GM19395 (cell line): Measurements from ENCODE around the gene HECTD2.
"Not testable (repeated sequence)": the region's sequence is repeated elsewhere in the genome, so short reads cannot be mapped to it uniquely, and the experiment has no call there.

ENCODE experiments used
- ATAC-seq: cut with Tn5 transposase; IDR thresholded peaks from one replicate; pipeline ENCODE4 v1.9.1; 2021; ENCODE audit warnings: mild to moderate bottlenecking, moderate library complexity; ENCODE audit not compliant: unreplicated experiment

The HECTD2 gene

GRCh38 chr10:91528080-91528479, 117.9 kb downstream of the HECTD2 start:
- ATAC-seq = no peak

GRCh38 chr10:91528768-91529167, 118.6 kb downstream of the HECTD2 start:
- ATAC-seq = no peak

- ATAC-seq = not testable (repeated sequence)
These were observed 124.6 kb downstream of the HECTD2 start for GRCh38 chr10:91534789-91535188.

GRCh38 chr10:91536111-91536510, 126.0 kb downstream of the HECTD2 start:
- ATAC-seq = no peak

- no peak for ATAC-seq
These were observed 126.6 kb downstream of the HECTD2 start for GRCh38 chr10:91536733-91537132.

- ATAC-seq = no peak
These were observed 127.7 kb downstream of the HECTD2 start for GRCh38 chr10:91537614-91538383.

GRCh38 chr10:91539930-91540329, 129.8 kb downstream of the HECTD2 start:
- ATAC-seq = no peak

GRCh38 chr10:91540733-91541132, 130.6 kb downstream of the HECTD2 start:
- ATAC-seq = no peak

- ATAC-seq = no peak
These were observed 131.3 kb downstream of the HECTD2 start for GRCh38 chr10:91541481-91541880.

GRCh38 chr10:91545384-91545783, 135.2 kb downstream of the HECTD2 start:
- no peak for ATAC-seq

- no peak for ATAC-seq
These were observed 135.7 kb downstream of the HECTD2 start for GRCh38 chr10:91545838-91546237.

- no peak for ATAC-seq
These were observed 139.1 kb downstream of the HECTD2 start for GRCh38 chr10:91549262-91549661.

GRCh38 chr10:91550021-91550420, 139.9 kb downstream of the HECTD2 start:
- ATAC-seq = no peak

GRCh38 chr10:91551856-91552255, 141.7 kb downstream of the HECTD2 start:
- ATAC-seq = no peak

- no peak for ATAC-seq
These were observed 142.3 kb downstream of the HECTD2 start for GRCh38 chr10:91552274-91553095.

GRCh38 chr10:91555455-91555854, 145.3 kb downstream of the HECTD2 start:
- no peak for ATAC-seq

- ATAC-seq = no peak
These were observed 146.8 kb downstream of the HECTD2 start for GRCh38 chr10:91556691-91557566.

GRCh38 chr10:91557651-91558111, 147.5 kb downstream of the HECTD2 start:
- ATAC-seq = no peak

GRCh38 chr10:91558473-91558872, 148.3 kb downstream of the HECTD2 start:
- ATAC-seq = no peak

- no peak for ATAC-seq
These were observed 149.0 kb downstream of the HECTD2 start for GRCh38 chr10:91559169-91559568.

GRCh38 chr10:91559750-91560149, 149.6 kb downstream of the HECTD2 start:
- no peak for ATAC-seq
